ENCODE measurements around the gene CPED1.

CPED1 gene

DNA sequence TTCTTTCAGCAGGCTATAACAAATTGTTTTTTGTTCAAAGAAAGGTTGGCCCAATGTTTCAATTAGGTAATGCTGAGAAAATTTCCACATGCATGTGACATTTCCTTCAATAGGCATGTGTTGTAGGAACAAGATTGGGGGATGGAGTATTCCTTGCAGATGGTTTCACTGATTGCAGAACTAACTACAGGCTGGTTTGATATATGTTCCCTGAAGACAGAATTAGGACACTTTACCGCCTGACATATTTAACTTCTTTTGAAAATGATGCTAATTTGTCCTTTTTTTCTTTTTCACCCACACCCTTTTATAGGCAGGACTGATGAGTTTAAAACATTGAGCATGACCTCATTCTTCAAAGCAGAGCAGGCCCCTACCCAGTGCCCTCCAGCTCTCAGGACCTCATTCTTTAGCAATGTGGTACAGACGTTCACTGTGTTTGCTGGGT, 163.3 kb downstream of the CPED1 start:
- H3K36me3 ChIP-seq (ENCODE audit: insufficient read depth, low read length) = no peaks in the 10 kb centered on the region
- no peaks in the 10 kb centered on the region for H3K4me1 ChIP-seq (ENCODE audit: control insufficient read depth, insufficient read depth, low read length, unreplicated experiment)
- H3K27me3 ChIP-seq (ENCODE audit: insufficient read depth, low read length) = no peaks in the 10 kb centered on the region
- H2AFZ ChIP-seq (ENCODE audit: low read length, unreplicated experiment) = no peak overlapping the region
- no peaks in the 10 kb centered on the region for H3K79me2 ChIP-seq (ENCODE audit: control insufficient read depth, insufficient read depth, low read length, unreplicated experiment)
- no peak overlapping the region for H3K27ac ChIP-seq (ENCODE audit: low read depth, low read length)
- no peak overlapping the region for H3K4me3 ChIP-seq (ENCODE audit: low read depth, low read length)

DNA sequence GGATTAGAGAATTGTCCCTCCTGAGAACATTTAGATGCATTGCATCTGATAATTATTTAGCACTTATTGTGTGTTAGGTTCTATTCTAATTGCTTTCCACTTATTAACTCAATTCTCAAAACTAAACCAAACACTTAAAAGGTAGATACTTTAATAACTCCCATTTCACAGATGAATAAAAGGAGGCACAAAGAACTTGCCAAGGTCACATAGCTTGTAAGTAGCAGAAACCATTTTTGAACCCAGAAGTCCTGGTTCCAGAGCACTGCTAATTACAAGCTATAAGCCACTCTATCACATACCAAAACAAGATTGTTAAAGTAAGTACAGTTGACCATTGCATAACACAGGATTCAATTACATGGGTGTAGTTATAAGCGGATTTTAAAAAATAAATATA, 164.9 kb downstream of the CPED1 start:
- Histone ChIP-seq H2AFZ (ENCODE audit: low read length, unreplicated experiment) (no peak overlapping the region), H3K27me3 (ENCODE audit: insufficient read depth, low read length) (no peaks in the 10 kb centered on the region), H3K79me2 (ENCODE audit: control insufficient read depth, insufficient read depth, low read length, unreplicated experiment) (no peaks in the 10 kb centered on the region), H3K4me3 (ENCODE audit: low read depth, low read length) (no peak overlapping the region), H3K4me1 (ENCODE audit: control insufficient read depth, insufficient read depth, low read length, unreplicated experiment) (no peaks in the 10 kb centered on the region), H3K36me3 (ENCODE audit: insufficient read depth, low read length) (no peaks in the 10 kb centered on the region), H3K27ac (ENCODE audit: low read depth, low read length) (no peak overlapping the region)

DNA sequence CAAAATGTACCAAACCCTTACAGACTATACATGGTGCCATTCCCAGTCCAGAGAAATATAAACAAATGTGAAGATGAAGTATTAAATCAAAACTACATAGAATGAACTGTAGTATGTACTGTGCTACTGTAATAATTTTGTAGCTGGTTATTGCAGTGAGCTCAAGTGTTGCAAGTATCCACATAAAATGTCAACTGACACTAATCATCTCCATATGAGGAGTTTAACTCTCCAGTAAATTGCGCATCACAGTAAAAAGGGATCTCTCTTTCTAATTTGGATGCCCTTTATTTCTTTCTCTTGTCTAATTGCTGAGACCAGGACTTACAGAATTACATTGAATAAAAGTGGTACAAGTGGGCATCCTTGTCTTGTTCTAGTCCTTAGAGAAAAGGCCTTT, 165.5 kb downstream of the CPED1 start:
- Histone ChIP-seq H3K36me3 (ENCODE audit: insufficient read depth, low read length) (no peaks in the 10 kb centered on the region), H3K79me2 (ENCODE audit: control insufficient read depth, insufficient read depth, low read length, unreplicated experiment) (no peaks in the 10 kb centered on the region), H3K4me1 (ENCODE audit: control insufficient read depth, insufficient read depth, low read length, unreplicated experiment) (no peaks in the 10 kb centered on the region), H3K4me3 (ENCODE audit: low read depth, low read length) (no peak overlapping the region), H2AFZ (ENCODE audit: low read length, unreplicated experiment) (no peak overlapping the region), H3K27ac (ENCODE audit: low read depth, low read length) (no peak overlapping the region), H3K27me3 (ENCODE audit: insufficient read depth, low read length) (no peaks in the 10 kb centered on the region)

DNA sequence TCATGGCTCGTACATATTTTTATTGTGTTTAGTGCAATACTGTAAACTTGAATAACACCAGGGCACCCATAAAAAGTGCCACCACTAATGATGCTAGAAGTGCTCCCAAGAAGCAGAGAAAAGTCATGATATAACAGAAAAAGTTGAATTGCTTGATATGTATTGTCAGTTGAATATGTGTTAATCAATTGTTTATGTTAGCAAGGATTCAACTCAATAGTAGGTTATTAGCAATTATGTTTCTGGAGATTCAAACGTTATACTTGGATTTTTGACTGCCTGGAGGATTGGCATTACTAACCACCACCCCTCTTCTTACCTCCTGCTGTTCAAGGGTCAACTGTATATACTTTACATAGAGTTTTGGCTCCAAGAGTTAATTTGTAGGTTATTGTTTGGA, 168.3 kb downstream of the CPED1 start:
- no peaks in the 10 kb centered on the region for H3K27me3 ChIP-seq (ENCODE audit: insufficient read depth, low read length)
- no peaks in the 10 kb centered on the region for H3K36me3 ChIP-seq (ENCODE audit: insufficient read depth, low read length)
- no peak overlapping the region for H3K27ac ChIP-seq (ENCODE audit: low read depth, low read length)
- H3K4me1 ChIP-seq (ENCODE audit: control insufficient read depth, insufficient read depth, low read length, unreplicated experiment) = no peaks in the 10 kb centered on the region
- H2AFZ ChIP-seq (ENCODE audit: low read length, unreplicated experiment) = no peak overlapping the region
- H3K4me3 ChIP-seq (ENCODE audit: low read depth, low read length) = no peak overlapping the region
- H3K79me2 ChIP-seq (ENCODE audit: control insufficient read depth, insufficient read depth, low read length, unreplicated experiment) = no peaks in the 10 kb centered on the region

DNA sequence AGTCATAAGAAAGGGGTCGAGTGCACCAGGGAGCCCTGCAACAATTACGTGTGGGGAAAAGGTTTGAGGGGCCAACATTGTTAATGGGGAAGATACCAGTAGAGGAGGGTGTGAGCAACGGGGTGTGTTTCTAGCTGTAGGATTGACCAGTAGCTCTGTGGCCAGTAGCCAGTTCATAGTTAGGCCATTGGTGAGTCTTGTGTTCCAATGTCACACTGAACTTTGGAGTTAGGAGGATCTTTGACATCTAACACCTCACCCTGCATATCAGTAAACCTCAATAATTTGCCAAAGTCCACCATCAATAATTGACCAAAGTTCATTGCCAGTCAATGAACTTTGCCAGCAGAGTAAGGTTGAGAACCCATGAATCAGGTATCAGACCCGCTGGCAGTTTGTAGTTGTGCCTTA, 168.8 kb downstream of the CPED1 start:
- Histone ChIP-seq H3K4me3 (ENCODE audit: low read depth, low read length) (no peak overlapping the region), H3K4me1 (ENCODE audit: control insufficient read depth, insufficient read depth, low read length, unreplicated experiment) (no peaks in the 10 kb centered on the region), H3K27ac (ENCODE audit: low read depth, low read length) (no peak overlapping the region), H2AFZ (ENCODE audit: low read length, unreplicated experiment) (no peak overlapping the region), H3K79me2 (ENCODE audit: control insufficient read depth, insufficient read depth, low read length, unreplicated experiment) (no peaks in the 10 kb centered on the region), H3K27me3 (ENCODE audit: insufficient read depth, low read length) (no peaks in the 10 kb centered on the region), H3K36me3 (ENCODE audit: insufficient read depth, low read length) (no peaks in the 10 kb centered on the region)

DNA sequence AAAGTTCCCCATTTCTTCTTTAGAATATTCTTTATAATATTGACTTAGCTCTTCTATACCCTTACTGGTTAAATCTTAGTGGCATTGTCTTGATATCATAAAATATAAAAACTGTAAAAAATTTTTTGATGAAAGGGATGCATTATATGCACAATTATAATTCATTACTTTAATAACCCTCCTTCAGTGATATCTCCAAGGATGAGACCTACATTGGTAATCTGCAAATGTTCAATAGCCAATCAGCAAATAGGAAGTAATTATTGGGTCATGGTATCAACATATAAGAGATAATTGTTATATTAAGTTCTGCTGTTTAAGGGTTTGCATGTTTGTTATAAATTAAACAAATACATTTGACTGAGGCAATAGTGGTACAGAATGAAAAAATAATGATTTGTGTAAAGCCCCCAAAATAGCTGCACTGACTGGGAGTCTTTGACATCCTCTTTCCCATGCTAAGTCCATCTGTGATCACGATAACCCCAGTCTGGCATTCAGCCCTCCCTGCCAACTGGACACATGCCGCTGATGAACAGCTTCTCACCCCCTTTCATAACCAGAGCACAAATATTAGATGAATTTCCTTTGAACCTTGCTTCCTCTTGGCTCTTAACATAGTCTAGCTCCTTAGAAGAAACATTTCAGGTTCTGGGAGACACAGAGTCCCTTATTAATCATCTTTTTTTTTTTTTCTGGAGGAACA, 169.5 kb downstream of the CPED1 start:
- Histone ChIP-seq H3K36me3 (ENCODE audit: insufficient read depth, low read length) (no peaks in the 10 kb centered on the region), H2AFZ (ENCODE audit: low read length, unreplicated experiment) (no peak overlapping the region), H3K4me1 (ENCODE audit: control insufficient read depth, insufficient read depth, low read length, unreplicated experiment) (no peaks in the 10 kb centered on the region), H3K27ac (ENCODE audit: low read depth, low read length) (no peak overlapping the region), H3K27me3 (ENCODE audit: insufficient read depth, low read length) (no peaks in the 10 kb centered on the region), H3K4me3 (ENCODE audit: low read depth, low read length) (no peak overlapping the region), H3K79me2 (ENCODE audit: control insufficient read depth, insufficient read depth, low read length, unreplicated experiment) (no peaks in the 10 kb centered on the region)

DNA sequence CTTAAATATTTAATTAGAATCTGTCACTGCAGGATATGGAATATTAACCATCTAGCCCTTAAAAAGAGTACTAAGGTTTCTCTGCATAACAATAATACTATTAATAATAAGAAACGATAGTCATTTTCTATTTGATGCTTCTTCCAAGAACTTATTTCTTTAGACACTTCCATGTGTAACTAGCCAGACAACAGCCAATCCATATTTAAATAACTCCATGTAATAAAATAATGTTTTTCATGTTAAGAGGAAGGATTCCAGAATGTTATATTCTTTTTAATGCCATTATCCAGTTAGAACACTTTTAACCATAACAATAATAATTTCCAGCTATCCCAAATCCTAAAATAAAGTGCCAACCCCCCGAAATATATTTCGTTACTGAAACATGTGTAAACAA, 170.2 kb downstream of the CPED1 start:
- no peaks in the 10 kb centered on the region for H3K79me2 ChIP-seq (ENCODE audit: control insufficient read depth, insufficient read depth, low read length, unreplicated experiment)
- H2AFZ ChIP-seq (ENCODE audit: low read length, unreplicated experiment) = no peak overlapping the region
- H3K27me3 ChIP-seq (ENCODE audit: insufficient read depth, low read length) = no peaks in the 10 kb centered on the region
- H3K27ac ChIP-seq (ENCODE audit: low read depth, low read length) = no peak overlapping the region
- no peak overlapping the region for H3K4me3 ChIP-seq (ENCODE audit: low read depth, low read length)
- H3K36me3 ChIP-seq (ENCODE audit: insufficient read depth, low read length) = no peaks in the 10 kb centered on the region
- no peaks in the 10 kb centered on the region for H3K4me1 ChIP-seq (ENCODE audit: control insufficient read depth, insufficient read depth, low read length, unreplicated experiment)

DNA sequence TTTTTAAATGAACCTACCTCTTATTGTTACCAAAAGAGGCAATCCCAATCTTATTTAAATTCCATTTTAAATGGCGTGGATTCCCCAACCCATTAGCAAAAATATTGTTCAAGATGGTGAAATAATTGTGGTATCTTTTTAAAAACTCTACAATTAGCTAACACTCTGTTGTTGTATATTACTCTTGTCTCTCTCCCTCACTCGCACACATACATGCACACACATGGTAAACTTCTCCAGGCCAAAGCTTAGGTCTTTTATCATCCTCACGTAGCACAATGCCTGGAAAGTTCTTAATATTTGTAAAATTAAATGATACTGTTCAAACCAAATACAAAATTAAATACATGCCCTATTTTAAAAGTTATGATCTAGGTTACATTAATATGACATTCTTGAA, 171.0 kb downstream of the CPED1 start:
- Histone ChIP-seq H3K4me3 (ENCODE audit: low read depth, low read length) (no peak overlapping the region), H3K27me3 (ENCODE audit: insufficient read depth, low read length) (no peaks in the 10 kb centered on the region), H3K79me2 (ENCODE audit: control insufficient read depth, insufficient read depth, low read length, unreplicated experiment) (no peaks in the 10 kb centered on the region), H3K27ac (ENCODE audit: low read depth, low read length) (no peak overlapping the region), H3K4me1 (ENCODE audit: control insufficient read depth, insufficient read depth, low read length, unreplicated experiment) (no peaks in the 10 kb centered on the region), H3K36me3 (ENCODE audit: insufficient read depth, low read length) (no peaks in the 10 kb centered on the region), H2AFZ (ENCODE audit: low read length, unreplicated experiment) (no peak overlapping the region)

DNA sequence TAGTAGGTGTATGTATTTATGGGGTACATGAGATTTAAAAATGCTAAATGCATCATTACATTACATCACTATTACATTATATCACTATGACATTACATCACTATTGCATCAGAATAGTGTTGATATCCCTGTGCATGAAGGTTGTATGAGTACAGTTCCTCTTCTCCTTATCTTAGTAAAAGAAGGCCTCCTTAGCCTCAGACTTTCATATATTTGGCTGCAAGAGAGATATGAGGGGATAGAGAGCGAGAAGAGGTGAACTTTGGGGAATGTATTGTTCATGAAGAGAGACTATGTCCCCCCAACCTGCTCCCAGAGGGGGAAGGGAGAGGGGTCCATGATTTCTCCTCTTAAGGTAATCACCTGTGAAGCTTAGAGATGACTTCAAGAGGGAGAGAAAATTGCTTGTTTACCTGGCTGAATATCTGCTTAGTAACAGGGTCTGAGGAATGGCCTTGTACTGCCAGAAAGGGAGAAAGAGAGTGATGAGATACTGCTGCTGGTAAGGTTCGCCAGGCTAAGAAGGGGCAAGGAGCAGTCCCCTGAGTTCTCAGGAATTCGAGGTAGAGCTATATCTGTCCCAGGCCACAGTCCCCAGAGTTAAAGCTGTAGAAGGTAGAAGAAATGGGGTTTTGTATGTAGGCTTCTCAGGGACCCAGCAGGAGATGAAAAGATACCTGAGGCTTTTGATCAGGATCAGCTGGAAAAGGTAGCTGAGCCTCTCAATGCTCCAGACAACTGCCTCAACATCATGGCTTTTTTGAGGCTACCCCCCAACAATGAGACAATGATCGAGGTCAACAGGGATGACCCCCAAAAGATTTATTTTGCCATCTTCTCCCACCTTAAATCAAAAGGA, 171.9 kb downstream of the CPED1 start:
- no peak overlapping the region for H2AFZ ChIP-seq (ENCODE audit: low read length, unreplicated experiment)
- H3K79me2 ChIP-seq (ENCODE audit: control insufficient read depth, insufficient read depth, low read length, unreplicated experiment) = no peaks in the 10 kb centered on the region
- H3K27me3 ChIP-seq (ENCODE audit: insufficient read depth, low read length) = no peaks in the 10 kb centered on the region
- H3K36me3 ChIP-seq (ENCODE audit: insufficient read depth, low read length) = no peaks in the 10 kb centered on the region
- H3K27ac ChIP-seq (ENCODE audit: low read depth, low read length) = no peak overlapping the region
- H3K4me1 ChIP-seq (ENCODE audit: control insufficient read depth, insufficient read depth, low read length, unreplicated experiment) = no peaks in the 10 kb centered on the region
- no peak overlapping the region for H3K4me3 ChIP-seq (ENCODE audit: low read depth, low read length)

DNA sequence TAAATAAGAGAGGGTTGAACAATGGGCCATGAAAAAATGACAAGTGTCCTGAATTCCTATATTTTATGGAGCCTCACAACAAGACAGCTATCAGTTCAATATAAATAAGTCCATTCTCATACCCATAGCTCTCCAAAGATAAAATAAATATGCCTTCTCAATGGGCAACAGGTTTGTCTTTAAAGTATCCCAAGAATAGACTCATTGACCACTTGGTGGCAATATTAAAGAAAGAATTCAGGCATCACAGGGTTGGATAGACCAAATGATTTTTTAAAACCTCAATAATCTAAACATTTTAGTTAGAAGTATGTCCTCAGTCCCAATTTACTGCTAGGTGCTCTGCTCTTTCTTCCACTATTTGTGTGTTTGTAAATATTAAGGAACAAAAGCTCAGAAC, 175.2 kb downstream of the CPED1 start:
- Histone ChIP-seq H3K4me3 (ENCODE audit: low read depth, low read length) (no peak overlapping the region), H3K79me2 (ENCODE audit: control insufficient read depth, insufficient read depth, low read length, unreplicated experiment) (no peaks in the 10 kb centered on the region), H3K4me1 (ENCODE audit: control insufficient read depth, insufficient read depth, low read length, unreplicated experiment) (no peaks in the 10 kb centered on the region), H3K27ac (ENCODE audit: low read depth, low read length) (no peak overlapping the region), H3K36me3 (ENCODE audit: insufficient read depth, low read length) (no peaks in the 10 kb centered on the region), H2AFZ (ENCODE audit: low read length, unreplicated experiment) (no peak overlapping the region), H3K27me3 (ENCODE audit: insufficient read depth, low read length) (no peaks in the 10 kb centered on the region)

DNA sequence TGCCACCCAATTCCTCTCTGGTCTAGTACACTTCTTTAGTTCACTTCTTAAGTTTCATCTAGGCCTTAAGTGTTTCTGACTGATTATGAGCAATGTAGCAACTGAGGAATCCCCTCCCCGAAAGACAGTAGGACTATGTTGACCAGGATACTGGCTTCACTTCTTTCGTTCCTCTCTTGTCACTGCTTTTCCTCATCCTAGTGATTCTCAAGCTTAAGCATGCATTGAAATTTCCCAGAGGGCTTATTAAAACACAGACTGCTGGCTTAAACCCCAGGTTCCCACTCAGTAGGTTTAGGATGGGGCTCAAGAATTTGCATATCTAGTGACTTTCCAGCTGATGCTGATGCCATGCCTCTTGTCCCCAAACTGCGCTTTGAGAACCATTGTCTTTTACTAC, 175.7 kb downstream of the CPED1 start:
- no peak overlapping the region for H2AFZ ChIP-seq (ENCODE audit: low read length, unreplicated experiment)
- H3K36me3 ChIP-seq (ENCODE audit: insufficient read depth, low read length) = no peaks in the 10 kb centered on the region
- H3K27ac ChIP-seq (ENCODE audit: low read depth, low read length) = no peak overlapping the region
- H3K4me3 ChIP-seq (ENCODE audit: low read depth, low read length) = no peak overlapping the region
- no peaks in the 10 kb centered on the region for H3K79me2 ChIP-seq (ENCODE audit: control insufficient read depth, insufficient read depth, low read length, unreplicated experiment)
- H3K27me3 ChIP-seq (ENCODE audit: insufficient read depth, low read length) = no peaks in the 10 kb centered on the region
- no peaks in the 10 kb centered on the region for H3K4me1 ChIP-seq (ENCODE audit: control insufficient read depth, insufficient read depth, low read length, unreplicated experiment)

All from ACC112 (cell line).